Measurements from ENCODE around the gene EPC2. TPM values are rescaled to one million over a fixed set of nuclear protein-coding genes. Genes with fewer than 3 reads are reported as not detected.

The EPC2 gene
- total and polyA plus RNA-seq, 2 of the 8 experiments (the other 6 are each of a cell fraction or from before 2014, with no cell fraction given): 16.1 to 25.7 TPM

- no peak for TF ChIP-seq CHD7 (IDR thresholded peaks at IDR 0.05; ENCODE audit: insufficient replicate concordance, low read length)
- TF ChIP-seq CTCF (IDR thresholded peaks at IDR 0.05; ENCODE audit: control extremely low read depth in 1 of 3, insufficient read depth in 1 of 3, low read depth in 1 of 3, low read length in 3 of 3): no peak
- no peak for TF ChIP-seq CBX8 (IDR thresholded peaks at IDR 0.05; ENCODE audit: borderline replicate concordance, low read depth, low read length)
- no peak for TF ChIP-seq POLR2A (IDR thresholded peaks at IDR 0.05; ENCODE audit: control extremely low read depth in 1 of 2, low read depth in 2 of 2, low read length in 2 of 2)
- no peak for TF ChIP-seq HDAC6 (IDR thresholded peaks at IDR 0.05; ENCODE audit: low read depth, low read length)
- TF ChIP-seq RBBP5 (IDR thresholded peaks at IDR 0.05; ENCODE audit: borderline replicate concordance, low read depth, low read length): no peak
- TF ChIP-seq ATF2 (IDR thresholded peaks at IDR 0.05; ENCODE audit: low read length): no peak
Observed at GRCh38 chr2:148794558-148794957, 150.0 kb downstream of the EPC2 start (continued).

Data from H1 (cell line).